Chondrocyte (in vitro differentiated cells): ENCODE measurements around the gene CHEK1. TPM values are rescaled to one million over a fixed set of nuclear protein-coding genes. Genes with fewer than 3 reads are reported as not detected.

Source experiments
- DNase-seq: peaks from one replicate; pipeline ENCODE4 v3.0.0; 2021; ENCODE audit warnings: mixed read lengths, low spot score
- H3K27ac Mint-ChIP-seq: one replicate; pipeline ENCODE4 v1.8.0; 2021; ENCODE audit warnings: mild to moderate bottlenecking, moderate library complexity, mixed read lengths; ENCODE audit not compliant: unreplicated experiment
- H3K27me3 Mint-ChIP-seq: 2 replicates; pipeline ENCODE4 v1.8.0; 2021; ENCODE audit warnings: low read depth, mixed read lengths
- H3K36me3 Mint-ChIP-seq: 2 replicates; pipeline ENCODE4 v1.8.0; 2021; ENCODE audit warnings: low read depth, mixed read lengths
- H3K4me1 Mint-ChIP-seq: 2 replicates; pipeline ENCODE4 v1.8.0; 2021; ENCODE audit warnings: low read depth, mild to moderate bottlenecking, mixed read lengths
- H3K4me3 Mint-ChIP-seq: one replicate; pipeline ENCODE4 v1.8.0; 2021; ENCODE audit warnings: mild to moderate bottlenecking, moderate library complexity, mixed read lengths; ENCODE audit not compliant: unreplicated experiment
- H3K9me3 Mint-ChIP-seq: 2 replicates; pipeline ENCODE4 v1.8.0; 2021; ENCODE audit warnings: low read depth, mixed read lengths
- total RNA-seq: library from RNA; stranded (reverse); gene quantifications from 3 replicates; pipeline ENCODE4 v1.2.1, GENCODE V29; 2021
- TF ChIP-seq, protein P1 (sequence below): fragments of 200-600 bp; sonication (generic); IDR thresholded peaks from 2 replicates; pipeline ENCODE4 v1.5.0; 2021; ENCODE audit warnings: antibody characterized with exemption, mild to moderate bottlenecking, moderate library complexity

Gene CHEK1
- total RNA-seq, 1 donor from 2014 or later, result 23.5 TPM

DNA sequence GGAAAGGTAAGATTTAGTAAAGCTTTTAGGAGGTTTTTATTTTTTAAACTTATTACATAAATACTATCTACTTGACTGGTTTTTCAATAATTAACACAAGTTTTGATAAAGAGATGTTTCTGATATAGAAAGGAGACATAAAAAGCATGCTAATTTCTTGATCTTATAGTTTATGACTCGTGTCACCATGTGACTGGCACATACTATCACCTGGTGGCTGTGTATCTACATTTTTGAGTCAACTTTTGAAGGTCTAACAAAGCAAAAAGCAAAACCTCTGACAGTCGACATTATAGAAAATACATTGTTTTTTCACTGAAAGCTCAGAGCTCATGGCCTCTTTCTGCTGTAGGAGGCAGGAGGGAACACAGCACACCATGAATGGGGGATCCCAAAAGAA lies 54.9 kb downstream of the CHEK1 start:
- DNase-seq, result no peak
- H3K9me3 Mint-ChIP-seq, result no peaks in the 10 kb centered on the region
- H3K27ac Mint-ChIP-seq, result no peak overlapping the region
- TF ChIP-seq, protein P1, sequence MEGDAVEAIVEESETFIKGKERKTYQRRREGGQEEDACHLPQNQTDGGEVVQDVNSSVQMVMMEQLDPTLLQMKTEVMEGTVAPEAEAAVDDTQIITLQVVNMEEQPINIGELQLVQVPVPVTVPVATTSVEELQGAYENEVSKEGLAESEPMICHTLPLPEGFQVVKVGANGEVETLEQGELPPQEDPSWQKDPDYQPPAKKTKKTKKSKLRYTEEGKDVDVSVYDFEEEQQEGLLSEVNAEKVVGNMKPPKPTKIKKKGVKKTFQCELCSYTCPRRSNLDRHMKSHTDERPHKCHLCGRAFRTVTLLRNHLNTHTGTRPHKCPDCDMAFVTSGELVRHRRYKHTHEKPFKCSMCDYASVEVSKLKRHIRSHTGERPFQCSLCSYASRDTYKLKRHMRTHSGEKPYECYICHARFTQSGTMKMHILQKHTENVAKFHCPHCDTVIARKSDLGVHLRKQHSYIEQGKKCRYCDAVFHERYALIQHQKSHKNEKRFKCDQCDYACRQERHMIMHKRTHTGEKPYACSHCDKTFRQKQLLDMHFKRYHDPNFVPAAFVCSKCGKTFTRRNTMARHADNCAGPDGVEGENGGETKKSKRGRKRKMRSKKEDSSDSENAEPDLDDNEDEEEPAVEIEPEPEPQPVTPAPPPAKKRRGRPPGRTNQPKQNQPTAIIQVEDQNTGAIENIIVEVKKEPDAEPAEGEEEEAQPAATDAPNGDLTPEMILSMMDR, result no peak
- H3K36me3 Mint-ChIP-seq, result peaks cover 12% of the 10 kb centered on the region
- H3K4me3 Mint-ChIP-seq, result no peak overlapping the region
- H3K27me3 Mint-ChIP-seq, result no peaks in the 10 kb centered on the region
- H3K4me1 Mint-ChIP-seq, result no peaks in the 10 kb centered on the region

- H3K4me3 Mint-ChIP-seq, result no peak within 1 kb of the TSS
- no peaks in the 10 kb centered on the region for H3K9me3 Mint-ChIP-seq
- no peak for DNase-seq
- H3K27ac Mint-ChIP-seq, result no peak within 1 kb of the TSS
- H3K27me3 Mint-ChIP-seq, result no peaks in the 10 kb centered on the region
- TF ChIP-seq, protein P1, result no peak
- peaks cover 12% of the 10 kb centered on the region for H3K36me3 Mint-ChIP-seq
- H3K4me1 Mint-ChIP-seq, result no peaks in the 10 kb centered on the region
Observed at GRCh38 chr11:125680747-125681146, 55.8 kb downstream of the CHEK1 start, which contains the start of gene ACRV1. Gene ACRV1, minus strand, starts transcription at chr11:125680847. Its CDS starts 67 bp downstream, at chr11:125680780.

- no peaks in the 10 kb centered on the region for H3K27me3 Mint-ChIP-seq
- H3K4me1 Mint-ChIP-seq, result no peaks in the 10 kb centered on the region
- DNase-seq, result no peak
- no peaks in the 10 kb centered on the region for H3K9me3 Mint-ChIP-seq
- no peak overlapping the region for H3K4me3 Mint-ChIP-seq
- no peak overlapping the region for H3K27ac Mint-ChIP-seq
- peaks cover 1% of the 10 kb centered on the region for H3K36me3 Mint-ChIP-seq
- TF ChIP-seq, protein P1, result no peak
Observed at GRCh38 chr11:125685228-125685627, 60.3 kb downstream of the CHEK1 start.

DNA sequence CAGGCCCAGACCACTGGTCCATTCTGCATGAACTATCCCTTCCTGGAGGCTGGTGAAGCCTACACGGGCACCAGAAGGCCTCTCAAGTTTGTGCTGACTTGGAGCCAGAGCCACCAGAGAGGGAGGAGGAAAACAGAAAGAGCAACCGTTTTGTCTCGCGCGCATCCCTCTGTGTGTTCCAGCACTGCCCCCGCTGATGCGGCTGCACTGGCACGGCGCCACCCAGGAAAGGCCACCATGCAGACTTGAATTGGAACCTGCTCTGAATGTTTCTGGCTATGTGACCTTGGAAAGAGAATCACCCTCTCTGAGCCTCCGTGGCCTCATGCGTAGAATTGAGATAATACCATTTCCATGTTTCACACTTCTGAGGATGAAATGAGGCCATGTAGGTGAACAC lies 63.1 kb downstream of the CHEK1 start:
- DNase-seq, result no peak
- Mint-ChIP-seq H3K36me3 (peaks cover 1% of the 10 kb centered on the region), H3K4me3 (no peak overlapping the region), H3K27ac (no peak overlapping the region), H3K9me3 (no peaks in the 10 kb centered on the region), H3K27me3 (no peaks in the 10 kb centered on the region), H3K4me1 (no peaks in the 10 kb centered on the region)
- TF ChIP-seq, protein P1, result no peak

DNA sequence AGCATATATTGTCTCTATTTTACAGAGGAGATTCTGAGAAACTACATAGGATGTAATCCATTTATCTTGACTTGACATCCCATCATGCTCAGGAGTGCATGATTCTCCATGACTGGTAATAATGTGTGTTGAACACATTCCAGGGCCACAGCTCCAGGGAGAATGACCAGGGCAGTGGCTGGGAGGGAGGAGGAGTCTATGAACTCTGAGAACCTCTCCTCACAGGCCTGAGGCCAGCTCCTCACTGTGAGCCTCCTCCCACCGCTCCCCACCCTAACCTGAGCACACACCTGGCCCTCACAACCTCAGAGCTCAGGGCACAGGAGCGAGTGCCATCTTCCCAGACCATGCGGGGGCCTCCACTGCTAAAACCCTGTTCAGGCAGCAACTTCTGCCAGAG lies 63.7 kb downstream of the CHEK1 start:
- Mint-ChIP-seq H3K36me3 (peaks cover 1% of the 10 kb centered on the region), H3K4me3 (no peak overlapping the region), H3K27ac (no peak overlapping the region), H3K9me3 (no peaks in the 10 kb centered on the region), H3K27me3 (no peaks in the 10 kb centered on the region), H3K4me1 (no peaks in the 10 kb centered on the region)
- DNase-seq, result no peak
- TF ChIP-seq, protein P1, result no peak
